Measurements from ENCODE around the gene TMEM120B.
"Not testable (repeated sequence)": the region's sequence is repeated elsewhere in the genome, so short reads cannot be mapped to it uniquely, and the experiment has no call there.

- not testable (repeated sequence) for TF ChIP-seq EZH2 (IDR thresholded peaks at IDR 0.05; ENCODE audit: insufficient read depth, poor library complexity, severe bottlenecking); EZH2phosphoT487 (IDR thresholded peaks at IDR 0.05; ENCODE audit: insufficient read depth, low read depth)
These were observed 32.8 kb upstream of the TMEM120B start for GRCh38 chr12:121679661-121680197.
